Right lobe of liver (tissue), 4 donors: ENCODE data around the gene URB1.

Source experiments
- CTCF ChIP-seq, 4 donors: fragments of 200-600 bp in 3 of 4; fragments of 450-650 bp in 1 of 4; IDR thresholded peaks; one replicate each; pipeline versions ENCODE4 v1.5.1 to v1.8.0; 2016 to 2022; ENCODE audit warnings: antibody characterized with exemption in 4 of 4, mild to moderate bottlenecking in 2 of 4
- POLR2A ChIP-seq: fragments of 450-650 bp; IDR thresholded peaks from one replicate; pipeline ENCODE4 v1.6.1; 2017; ENCODE audit warnings: antibody characterized with exemption, mild to moderate bottlenecking
- donor health status: DM: no; HTN: no; CAD: no.
- donor health status: DM: no; HTN: no; CAD: no.
- donor health status: DM: no; HTN: yes; CAD: no.

- no peak for TF ChIP-seq CTCF (IDR thresholded peaks at IDR 0.05)
- TF ChIP-seq POLR2A: no peak
These were observed 67.1 kb downstream of the URB1 start for GRCh38 chr21:32325706-32326105.
